ENCODE measurements around the gene CARD10. TPM values are rescaled to one million over a fixed set of nuclear protein-coding genes. Genes with fewer than 3 reads are reported as not detected.

The CARD10 gene
- polyA plus RNA-seq, 3 donors: 0.03 TPM; not detected in 2

DNA sequence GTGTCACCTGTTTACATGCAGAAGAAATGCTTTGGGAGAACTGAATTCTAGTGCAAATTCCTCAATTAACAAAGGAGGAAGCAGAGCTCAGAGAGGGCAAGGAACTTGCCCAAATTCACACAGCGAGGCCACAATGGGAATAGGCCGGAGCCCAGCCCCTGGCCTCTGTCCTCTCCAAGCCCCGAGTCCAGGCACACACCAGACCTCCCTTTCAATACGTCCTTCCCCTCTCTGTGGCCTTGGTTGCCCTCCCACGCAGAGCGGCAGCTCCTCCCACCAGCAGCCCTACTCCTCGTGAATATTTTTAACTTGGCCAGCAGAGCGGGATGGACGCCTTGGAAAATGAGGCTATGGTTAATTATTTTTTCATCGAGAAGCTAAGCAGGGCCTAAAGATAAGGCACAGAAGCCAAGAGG lies 1.6 kb upstream of the CARD10 start:
- peaks cover 16 to 46% of the 10 kb centered on the region in 2 donors for H3K27me3 ChIP-seq (ENCODE audit: control insufficient read depth in 2 of 2, insufficient read depth in 2 of 2, low read length in 2 of 2)
- no peak overlapping the region for H3K4me2 ChIP-seq (replicated peaks; ENCODE audit: extremely low read depth, low read length, poor library complexity, severe bottlenecking)
- Mint-ChIP-seq H3K4me1 (peaks cover 11% of the 10 kb centered on the region), H3K9me3 (peaks cover 3 to 16% (median 6%) of the 10 kb centered on the region in 7 donors), H3K27ac (no peak overlapping the region), H3K4me3 (peak overlapping the region in 1 of 2 donors; percentile 80), H3K36me3 (peaks cover 0 to 2% of the 10 kb centered on the region in 2 donors), H3K27me3 (ENCODE audit: low read depth in 3 of 3) (peaks cover 46 to 54% (median 53%) of the 10 kb centered on the region in 3 donors)
- H3K9me3 ChIP-seq (replicated peaks in 1 of 2; ENCODE audit: control insufficient read depth in 1 of 2, insufficient read depth in 1 of 2, low read length in 2 of 2): peaks cover 0 to 6% of the 10 kb centered on the region in 2 donors
- WGBS (ENCODE audit: insufficient coverage): 88% methylated on average over 5 of the region's 10 CpGs
- H3K27ac ChIP-seq (ENCODE audit: low read depth in 1 of 2, low read length in 2 of 2): no peak overlapping the region
- no peaks in the 10 kb centered on the region for H3K79me2 ChIP-seq (ENCODE audit: insufficient read depth, low read length)
- H3K9ac ChIP-seq (ENCODE audit: insufficient read depth, low read length, poor library complexity, severe bottlenecking): no peak overlapping the region
- H3K36me3 ChIP-seq (replicated peaks in 1 of 2; ENCODE audit: control insufficient read depth in 1 of 2, insufficient read depth in 2 of 2, low read length in 2 of 2): no peaks in the 10 kb centered on the region
- no peak for DNase-seq
- H2AFZ ChIP-seq (ENCODE audit: insufficient read depth, low read depth, low read length, poor library complexity, severe bottlenecking): no peak overlapping the region
- H3K4me1 ChIP-seq (ENCODE audit: control insufficient read depth in 1 of 2, insufficient read depth in 2 of 2, low read length in 2 of 2): peaks cover 4 to 19% of the 10 kb centered on the region in 2 donors
- H3K4me3 ChIP-seq (replicated peaks in 1 of 3; ENCODE audit: low read depth in 2 of 3, low read length in 3 of 3): no peak overlapping the region
- TF ChIP-seq, protein P1, sequence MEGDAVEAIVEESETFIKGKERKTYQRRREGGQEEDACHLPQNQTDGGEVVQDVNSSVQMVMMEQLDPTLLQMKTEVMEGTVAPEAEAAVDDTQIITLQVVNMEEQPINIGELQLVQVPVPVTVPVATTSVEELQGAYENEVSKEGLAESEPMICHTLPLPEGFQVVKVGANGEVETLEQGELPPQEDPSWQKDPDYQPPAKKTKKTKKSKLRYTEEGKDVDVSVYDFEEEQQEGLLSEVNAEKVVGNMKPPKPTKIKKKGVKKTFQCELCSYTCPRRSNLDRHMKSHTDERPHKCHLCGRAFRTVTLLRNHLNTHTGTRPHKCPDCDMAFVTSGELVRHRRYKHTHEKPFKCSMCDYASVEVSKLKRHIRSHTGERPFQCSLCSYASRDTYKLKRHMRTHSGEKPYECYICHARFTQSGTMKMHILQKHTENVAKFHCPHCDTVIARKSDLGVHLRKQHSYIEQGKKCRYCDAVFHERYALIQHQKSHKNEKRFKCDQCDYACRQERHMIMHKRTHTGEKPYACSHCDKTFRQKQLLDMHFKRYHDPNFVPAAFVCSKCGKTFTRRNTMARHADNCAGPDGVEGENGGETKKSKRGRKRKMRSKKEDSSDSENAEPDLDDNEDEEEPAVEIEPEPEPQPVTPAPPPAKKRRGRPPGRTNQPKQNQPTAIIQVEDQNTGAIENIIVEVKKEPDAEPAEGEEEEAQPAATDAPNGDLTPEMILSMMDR (IDR thresholded peaks at IDR 0.05): no peak
- intact Hi-C loops (cut with micrococcal nuclease): no loop called here
- no peaks in the 10 kb centered on the region for H4K20me1 ChIP-seq (ENCODE audit: insufficient read depth, low read length)

DNA sequence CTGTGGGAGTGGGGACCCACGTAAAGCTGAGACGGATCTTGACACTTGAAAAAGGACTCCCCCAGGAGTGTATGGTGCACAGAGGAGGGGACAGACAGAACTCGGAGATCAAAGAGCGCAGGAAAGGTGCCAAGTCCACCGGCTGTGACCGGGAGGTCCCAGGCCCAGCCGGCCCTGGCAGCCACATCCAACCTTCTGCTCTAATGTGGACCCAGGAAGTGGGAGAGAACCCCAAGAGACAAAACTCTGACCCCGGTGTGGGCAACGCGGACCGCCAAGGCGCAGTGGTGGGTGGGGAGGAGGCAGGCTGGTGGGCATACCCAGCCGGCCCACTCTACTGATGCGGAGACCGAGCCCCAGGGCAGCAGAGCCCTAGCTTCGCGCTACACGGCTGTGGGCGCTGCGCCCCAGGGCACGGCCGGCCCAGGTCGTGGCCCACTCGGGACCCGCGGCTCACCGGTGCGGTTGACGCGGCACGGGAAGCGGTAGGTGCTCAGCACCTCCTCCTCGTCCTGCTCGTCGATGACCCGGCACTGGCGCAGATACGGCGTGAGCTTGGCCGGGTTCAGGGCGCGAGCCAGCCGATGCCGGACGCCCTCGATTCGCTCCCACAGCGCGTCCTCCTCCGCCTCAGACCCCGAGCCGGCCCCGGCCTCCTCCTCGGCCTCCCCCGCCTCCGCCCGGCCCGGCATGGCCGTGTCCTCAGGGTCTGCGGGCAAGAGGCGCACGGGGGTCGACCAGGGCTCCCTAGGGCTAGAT lies 527 bp downstream of the CARD10 start:
- Histone ChIP-seq H3K4me1 (ENCODE audit: control insufficient read depth in 1 of 2, insufficient read depth in 2 of 2, low read length in 2 of 2) (peaks cover 4 to 12% of the 10 kb centered on the region in 2 donors), H3K4me2 (replicated peaks; ENCODE audit: extremely low read depth, low read length, poor library complexity, severe bottlenecking) (peak overlapping the region; percentile 71), H4K20me1 (ENCODE audit: insufficient read depth, low read length) (no peaks in the 10 kb centered on the region), H3K9ac (ENCODE audit: insufficient read depth, low read length, poor library complexity, severe bottlenecking) (no peak overlapping the region), H3K79me2 (ENCODE audit: insufficient read depth, low read length) (no peaks in the 10 kb centered on the region), H3K27ac (ENCODE audit: low read depth in 1 of 2, low read length in 2 of 2) (no peak overlapping the region), H3K27me3 (ENCODE audit: control insufficient read depth in 2 of 2, insufficient read depth in 2 of 2, low read length in 2 of 2) (peaks cover 16 to 46% of the 10 kb centered on the region in 2 donors), H3K36me3 (replicated peaks in 1 of 2; ENCODE audit: control insufficient read depth in 1 of 2, insufficient read depth in 2 of 2, low read length in 2 of 2) (no peaks in the 10 kb centered on the region), H3K9me3 (replicated peaks in 1 of 2; ENCODE audit: control insufficient read depth in 1 of 2, insufficient read depth in 1 of 2, low read length in 2 of 2) (peaks cover 0 to 6% of the 10 kb centered on the region in 2 donors), H2AFZ (ENCODE audit: insufficient read depth, low read depth, low read length, poor library complexity, severe bottlenecking) (no peak overlapping the region), H3K4me3 (replicated peaks in 1 of 3; ENCODE audit: low read depth in 2 of 3, low read length in 3 of 3) (peak overlapping the region in 1 of 3 experiments; percentile 58)
- intact Hi-C loops (cut with micrococcal nuclease): no loop called here
- WGBS (ENCODE audit: insufficient coverage): 16% methylated on average over 59 of the region's 63 CpGs
- H3K4me1 Mint-ChIP-seq: peaks cover 9% of the 10 kb centered on the region
- peaks cover 3 to 16% (median 6%) of the 10 kb centered on the region in 7 donors for H3K9me3 Mint-ChIP-seq
- DNase-seq: no peak
- H3K4me3 Mint-ChIP-seq: peak overlapping the region; percentile 57 to 82
- TF ChIP-seq, protein P1 (IDR thresholded peaks at IDR 0.05): no peak
- peaks cover 45 to 55% (median 55%) of the 10 kb centered on the region in 3 donors for H3K27me3 Mint-ChIP-seq (ENCODE audit: low read depth in 3 of 3)
- peak overlapping the region in 1 of 7 donors; percentile 33 for H3K27ac Mint-ChIP-seq
- peaks cover 0 to 2% of the 10 kb centered on the region in 2 donors for H3K36me3 Mint-ChIP-seq
